Prostate gland (tissue), 2 donors: ENCODE measurements around the gene OSBPL3. TPM values are rescaled to one million over a fixed set of nuclear protein-coding genes. Genes with fewer than 3 reads are reported as not detected.

Experiments
- DNase-seq: peaks from one replicate; pipeline ENCODE4 v3.0.0-alpha.2; 2019; ENCODE audit warnings: low spot score
- H3K27ac ChIP-seq, 2 donors: fragments of 200-600 bp; sonication (generic); 2 replicates each; pipeline ENCODE4 v1.5.1; 2017 to 2019
- H3K27me3 ChIP-seq: fragments of 200-600 bp; sonication (generic); replicated peaks from 2 replicates; pipeline ENCODE4 v1.5.1; 2019; ENCODE audit not compliant: insufficient read depth
- H3K36me3 ChIP-seq, 2 donors: fragments of 200-600 bp; sonication (generic); 1 replicate in 1 of 2; 2 replicates in 1 of 2; pipeline versions ENCODE4 v1.5.1 to v1.8.1; 2017 to 2019
- H3K4me1 ChIP-seq: fragments of 200-600 bp; sonication (generic); replicated peaks from 2 replicates; pipeline ENCODE4 v1.5.1; 2019
- H3K4me3 ChIP-seq, 2 donors: fragments of 200-600 bp; sonication (generic); 2 replicates each; pipeline ENCODE4 v1.5.1; 2017 to 2019
- H3K9me3 ChIP-seq: fragments of 200-600 bp; sonication (generic); 2 replicates; pipeline ENCODE4 v1.5.1; 2017
- CTCF ChIP-seq, 4 experiments: fragments of 200-600 bp in 2 of 4; fragments of 450-650 bp in 2 of 4; sonication (generic) in 2 of 4; IDR thresholded peaks; 1 replicate in 3 of 4; 2 replicates in 1 of 4; pipeline ENCODE4 v1.5.1; 2016 to 2019; ENCODE audit warnings: antibody characterized with exemption in 4 of 4, mild to moderate bottlenecking in 2 of 4, moderate library complexity in 2 of 4
- POLR2A ChIP-seq: fragments of 450-650 bp; IDR thresholded peaks from one replicate; pipeline ENCODE4 v1.6.1; 2016; ENCODE audit warnings: antibody characterized with exemption, mild to moderate bottlenecking
- POLR2AphosphoS5 ChIP-seq: sonication (generic); formaldehyde crosslinking; IDR thresholded peaks from one replicate; pipeline ENCODE4 v1.6.1; 2017; ENCODE audit warnings: antibody characterized with exemption
- WGBS: methylation state at CpG from one replicate; pipeline ENCODE4 v1.1.5; 2018; 5-methylcytosine and 5-hydroxymethylcytosine counted together
- intact Hi-C: fragments of 100-400 bp; cut with DNase I; formaldehyde crosslinking; loops from one replicate; pipeline ENCODE4 v1.14.2; 2022
- total RNA-seq, 2 donors: library from RNA; depleted of rRNA; stranded (reverse); fragments of >200 nt; gene quantifications; one replicate each; pipeline ENCODE4 v1.1.0, GENCODE V29; 2016

Gene OSBPL3
- total RNA-seq, 2 donors from 2014 or later: 3.1 to 6.3 TPM

- DNase-seq: no peak
Measured at GRCh38 chr7:24943096-24943948, 36.7 kb downstream of the OSBPL3 start.

GRCh38 chr7:24942226-24942625, 37.8 kb downstream of the OSBPL3 start:
- Histone ChIP-seq H3K27ac (no peak overlapping the region), H3K27me3 (no peaks in the 10 kb centered on the region), H3K36me3 (no peaks in the 10 kb centered on the region), H3K9me3 (no peaks in the 10 kb centered on the region), H3K4me3 (no peak overlapping the region), H3K4me1 (no peaks in the 10 kb centered on the region)
- no peak for DNase-seq
- TF ChIP-seq POLR2A (no peak), CTCF (IDR thresholded peaks at IDR 0.05) (no peak), POLR2AphosphoS5 (no peak)
- 80% methylated on average over 5 of the region's 5 CpGs for WGBS
- intact Hi-C loops: no loop called here

More at GRCh38 chr7:24943096-24943948, 36.7 kb downstream of the OSBPL3 start:
- Histone ChIP-seq H3K9me3 (no peaks in the 10 kb centered on the region), H3K4me1 (no peaks in the 10 kb centered on the region), H3K36me3 (no peaks in the 10 kb centered on the region), H3K4me3 (no peak overlapping the region), H3K27ac (no peak overlapping the region), H3K27me3 (no peaks in the 10 kb centered on the region)
- intact Hi-C loops: no loop called here
- 51% methylated on average over 5 of the region's 5 CpGs for WGBS
- no peak for TF ChIP-seq POLR2AphosphoS5
- no peak for TF ChIP-seq CTCF (IDR thresholded peaks at IDR 0.05)
- no peak for TF ChIP-seq POLR2A

- Histone ChIP-seq H3K4me1 (no peaks in the 10 kb centered on the region), H3K4me3 (no peak overlapping the region), H3K36me3 (no peaks in the 10 kb centered on the region), H3K27me3 (no peaks in the 10 kb centered on the region), H3K27ac (no peak overlapping the region), H3K9me3 (no peaks in the 10 kb centered on the region)
- 91% methylated on average over 1 of the region's 1 CpG for WGBS
- TF ChIP-seq CTCF (IDR thresholded peaks at IDR 0.05) (no peak), POLR2AphosphoS5 (no peak), POLR2A (no peak)
- no peak for DNase-seq
- intact Hi-C loops: no loop called here
Measured at GRCh38 chr7:24939416-24939815, 40.6 kb downstream of the OSBPL3 start.

GRCh38 chr7:24936121-24936824, 43.7 kb downstream of the OSBPL3 start:
- Histone ChIP-seq H3K36me3 (no peaks in the 10 kb centered on the region), H3K9me3 (no peaks in the 10 kb centered on the region), H3K27ac (no peak overlapping the region), H3K4me3 (no peak overlapping the region), H3K27me3 (no peaks in the 10 kb centered on the region), H3K4me1 (no peaks in the 10 kb centered on the region)
- TF ChIP-seq POLR2A (no peak), CTCF (IDR thresholded peaks at IDR 0.05) (no peak), POLR2AphosphoS5 (no peak)
- no peak for DNase-seq
- 81% methylated on average over 3 of the region's 3 CpGs for WGBS
- intact Hi-C loops: no loop called here
